HS-27A (cell line): ENCODE results near the gene HOXA13.

Experiments
- DNase-seq: peaks from one replicate; pipeline ENCODE4 v3.0.0-alpha.2; 2012; ENCODE audit warnings: low read depth, missing footprints

Gene HOXA13

GRCh38 chr7:27199849-27200760 lies at the start of gene HOXA13:
TSS of gene HOXA13 (minus strand) at chr7:27200091. CDS start at chr7:27200077, 14 bp downstream.
- DNase-seq = no peak

- no peak for DNase-seq
These were observed 49.2 kb upstream of the HOXA13 start for GRCh38 chr7:27248911-27249723.

- DNase-seq = no peak
These were observed 48.5 kb upstream of the HOXA13 start for GRCh38 chr7:27248427-27248806.

GRCh38 chr7:27247452-27248426 lies 47.8 kb upstream of the HOXA13 start:
- no peak for DNase-seq

- DNase-seq = no peak
These were observed 47.1 kb upstream of the HOXA13 start for GRCh38 chr7:27247000-27247399.

- DNase-seq = no peak
These were observed 46.2 kb upstream of the HOXA13 start for GRCh38 chr7:27245798-27246691.

GRCh38 chr7:27245124-27245797 lies 45.4 kb upstream of the HOXA13 start:
- no peak for DNase-seq

- no peak for DNase-seq
These were observed 44.7 kb upstream of the HOXA13 start for GRCh38 chr7:27244488-27245123.

GRCh38 chr7:27243340-27244163 lies 43.7 kb upstream of the HOXA13 start:
- no peak for DNase-seq

GRCh38 chr7:27242555-27243339 lies 42.9 kb upstream of the HOXA13 start, which contains the start of gene EVX1:
TSS of gene EVX1 (plus strand) at chr7:27242802. CDS start at chr7:27243031, 229 bp downstream.
- DNase-seq = no peak

- DNase-seq = no peak
These were observed 42.3 kb upstream of the HOXA13 start for GRCh38 chr7:27242154-27242553.

GRCh38 chr7:27241189-27242056 lies 41.5 kb upstream of the HOXA13 start:
- no peak for DNase-seq

- DNase-seq = no peak
These were observed 40.3 kb upstream of the HOXA13 start for GRCh38 chr7:27240015-27240731.

- no peak for DNase-seq
These were observed 39.6 kb upstream of the HOXA13 start for GRCh38 chr7:27239387-27240014.

- DNase-seq = no peak
These were observed 39.1 kb upstream of the HOXA13 start for GRCh38 chr7:27238979-27239386.
